ENCODE data around the gene GRID1.

GRID1 gene

DNA sequence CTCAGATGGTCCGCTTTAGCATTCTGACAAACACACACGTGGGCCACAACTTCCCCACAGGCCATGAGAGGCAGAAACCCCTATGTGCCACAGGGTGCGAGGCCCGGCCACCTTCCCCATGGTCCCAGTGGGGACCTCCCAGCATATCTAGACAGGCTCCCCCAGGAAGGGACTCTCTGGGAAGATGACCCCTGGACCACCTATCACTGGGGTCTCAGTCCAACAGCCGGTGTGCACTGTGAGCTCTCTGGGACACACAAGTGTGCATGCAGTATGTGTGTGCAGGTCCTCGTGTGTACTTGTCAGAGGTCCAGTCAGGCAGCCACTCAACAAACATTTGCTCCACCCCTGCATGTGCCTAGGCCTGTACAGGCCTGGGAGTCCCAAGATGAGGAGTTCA, 18.7 kb downstream of the GRID1 start:
- TF ChIP-seq GATA1 (IDR thresholded peaks at IDR 0.05; ENCODE audit: low read depth, low read length) (no peak), POLR2A (IDR thresholded peaks at IDR 0.05; ENCODE audit: low read length) (no peak)
- no peak for DNase-seq

DNA sequence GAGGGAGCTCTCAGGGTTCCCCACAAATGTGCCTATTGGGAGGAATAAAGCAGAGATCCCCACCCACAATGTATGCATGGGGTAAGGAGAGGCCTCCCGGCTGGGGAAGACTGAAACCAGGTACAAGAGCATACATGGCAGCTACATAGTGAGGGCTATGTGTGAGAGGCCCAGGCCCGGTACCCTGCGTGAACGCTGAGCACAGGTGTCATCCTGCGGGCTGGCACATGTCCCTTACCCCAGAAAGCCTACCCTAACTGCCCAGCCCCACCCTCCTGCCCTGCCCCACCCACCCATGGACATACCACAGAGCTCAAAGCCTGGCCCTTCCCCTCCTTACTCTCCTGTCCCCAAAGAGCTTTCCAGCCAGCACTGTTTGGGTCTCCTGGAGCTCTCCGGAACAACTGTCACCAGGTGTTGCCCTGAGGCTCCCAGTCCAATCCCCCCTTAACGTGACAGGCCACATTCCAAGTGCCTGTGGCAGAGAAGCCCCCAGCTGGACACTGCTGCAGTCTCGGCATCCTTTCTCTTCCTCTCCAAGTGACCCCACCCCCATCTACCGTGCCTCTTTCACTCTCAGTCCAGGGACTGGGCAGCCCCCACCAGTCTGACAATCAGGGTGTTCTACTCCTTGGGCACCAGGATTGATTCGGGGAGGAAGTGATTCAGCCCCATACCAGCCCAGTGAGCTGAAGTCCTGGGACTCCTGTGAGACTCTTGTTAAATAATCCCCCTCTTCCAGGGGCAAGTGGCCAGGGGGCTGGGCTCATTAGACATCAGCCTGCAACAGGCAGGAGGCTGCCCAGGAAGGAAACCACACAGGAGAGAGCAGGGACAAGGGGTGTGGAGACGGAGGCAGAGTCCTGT, 19.6 kb downstream of the GRID1 start:
- TF ChIP-seq POLR2A (IDR thresholded peaks at IDR 0.05; ENCODE audit: low read length) = no peak
- no peak for TF ChIP-seq GATA1 (IDR thresholded peaks at IDR 0.05; ENCODE audit: low read depth, low read length)
- DNase-seq = no peak

DNA sequence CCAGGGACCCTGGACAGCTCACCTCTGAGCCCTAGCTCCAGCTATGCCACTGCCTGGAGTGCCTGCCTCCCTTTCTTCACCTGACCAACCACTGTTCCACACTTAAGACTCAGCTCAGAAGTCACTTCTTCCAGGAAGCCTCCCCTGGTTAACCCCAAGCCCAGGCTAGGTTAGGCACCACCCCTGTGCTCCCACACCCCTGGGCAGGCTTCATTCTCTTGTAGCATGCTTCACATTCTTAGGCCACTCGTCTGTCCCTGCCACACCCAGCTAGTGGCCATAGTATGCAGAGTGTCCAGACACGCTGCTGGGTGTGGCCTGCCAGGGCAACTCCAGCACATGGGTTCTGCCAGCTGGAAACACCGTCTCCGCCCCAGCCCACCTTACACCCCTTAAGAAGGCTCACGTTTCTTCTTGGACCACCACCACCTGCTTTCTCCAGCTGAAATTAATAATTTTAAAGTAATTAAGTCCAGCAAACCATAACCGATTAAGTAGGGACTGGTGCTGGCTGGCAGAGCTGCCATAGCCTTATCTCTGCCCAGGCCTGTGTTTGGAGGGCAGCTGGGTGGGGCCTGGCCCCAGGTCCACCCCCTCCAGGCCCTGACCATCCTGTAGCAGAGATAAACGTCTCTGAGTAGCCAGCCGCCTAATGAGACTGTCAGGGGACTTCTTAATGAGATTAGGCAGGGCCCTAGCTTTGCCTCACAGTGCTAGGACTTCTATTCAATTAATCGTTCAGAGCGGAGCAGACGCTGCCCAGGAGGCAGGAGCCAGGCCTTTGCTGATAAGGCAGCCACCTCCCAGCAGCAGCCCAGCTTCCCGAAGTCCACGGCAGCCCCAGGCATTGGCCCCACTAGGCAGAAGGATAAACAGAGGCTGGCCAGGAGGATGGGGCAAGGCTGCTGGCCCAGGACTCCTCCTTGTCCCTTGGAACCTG, 20.5 kb downstream of the GRID1 start:
- DNase-seq = no peak
- TF ChIP-seq GATA1 (IDR thresholded peaks at IDR 0.05; ENCODE audit: low read depth, low read length) (no peak), POLR2A (IDR thresholded peaks at IDR 0.05; ENCODE audit: low read length) (no peak)

DNA sequence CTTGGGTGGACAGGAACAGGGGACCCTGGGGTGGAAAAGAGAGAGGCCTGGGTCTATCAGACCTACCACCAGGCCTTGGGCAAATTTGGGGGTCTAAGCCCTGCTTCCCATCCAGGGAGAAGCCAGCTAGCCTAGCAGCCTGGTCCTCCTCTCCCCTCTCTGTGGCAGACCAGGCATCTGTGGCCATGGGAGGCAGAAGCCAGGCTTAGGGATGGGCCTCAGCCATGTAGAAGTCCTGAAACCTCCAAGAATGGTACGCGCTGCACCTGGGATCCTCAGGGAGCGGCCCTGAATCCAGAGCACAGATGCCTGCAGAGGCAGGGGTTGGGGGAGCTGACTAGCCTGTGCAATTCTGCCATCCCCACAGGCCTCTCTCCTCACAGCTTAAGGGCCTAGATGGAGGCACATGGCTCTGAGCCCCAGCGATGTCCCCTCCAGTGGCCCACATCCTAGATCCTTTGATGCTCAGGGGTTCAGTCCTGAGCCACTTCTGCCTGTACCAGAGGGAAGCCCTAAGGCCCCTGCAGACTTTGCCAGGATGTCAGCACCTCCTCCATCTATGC, 21.2 kb downstream of the GRID1 start:
- TF ChIP-seq POLR2A (IDR thresholded peaks at IDR 0.05; ENCODE audit: low read length) (no peak), GATA1 (IDR thresholded peaks at IDR 0.05; ENCODE audit: low read depth, low read length) (no peak)
- DNase-seq = no peak

DNA sequence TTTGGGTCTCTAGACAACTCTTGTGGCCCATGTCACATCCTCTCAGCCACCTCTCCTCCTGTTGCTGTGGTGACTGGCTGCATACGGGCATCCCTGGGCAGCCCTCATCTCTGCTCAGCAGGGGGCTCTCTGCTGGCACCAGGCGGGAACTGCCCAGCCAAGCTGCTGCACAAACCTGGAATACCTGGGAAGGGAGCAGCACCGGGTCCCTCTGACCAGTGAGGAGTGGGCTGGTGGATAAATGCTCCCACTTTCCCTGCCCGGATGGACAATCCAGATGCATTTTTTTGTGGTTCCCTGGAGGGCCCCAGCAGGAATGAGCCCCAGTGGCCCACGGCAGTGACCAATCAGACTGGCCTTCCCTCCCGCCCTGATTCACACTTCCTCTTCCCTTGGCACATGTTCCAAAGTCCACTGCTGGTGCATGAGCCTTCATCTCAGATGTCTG, 21.9 kb downstream of the GRID1 start:
- TF ChIP-seq GATA1 (IDR thresholded peaks at IDR 0.05; ENCODE audit: low read depth, low read length) = no peak
- TF ChIP-seq POLR2A (IDR thresholded peaks at IDR 0.05; ENCODE audit: low read length) = no peak
- no peak for DNase-seq

DNA sequence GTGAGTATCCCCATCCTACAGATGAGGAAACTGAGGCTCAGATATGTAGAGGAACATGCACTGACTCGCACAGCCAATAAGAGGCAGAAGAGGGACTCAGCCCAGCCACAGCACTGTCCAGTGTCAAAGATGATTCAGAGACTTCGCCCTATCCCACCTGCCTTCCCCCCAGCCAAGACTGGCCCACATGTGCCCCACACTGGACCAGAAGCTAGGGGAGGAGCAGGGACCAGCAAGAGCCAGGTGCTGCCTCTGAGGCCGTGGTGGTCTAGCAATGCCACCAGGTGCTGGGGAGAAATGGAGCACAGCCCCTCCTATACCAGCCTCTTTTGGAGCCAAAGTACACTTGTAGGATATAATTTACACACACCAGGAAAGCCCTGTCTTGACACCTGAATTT, 22.3 kb downstream of the GRID1 start:
- TF ChIP-seq GATA1 (IDR thresholded peaks at IDR 0.05; ENCODE audit: low read depth, low read length) = no peak
- no peak for TF ChIP-seq POLR2A (IDR thresholded peaks at IDR 0.05; ENCODE audit: low read length)
- no peak for DNase-seq

DNA sequence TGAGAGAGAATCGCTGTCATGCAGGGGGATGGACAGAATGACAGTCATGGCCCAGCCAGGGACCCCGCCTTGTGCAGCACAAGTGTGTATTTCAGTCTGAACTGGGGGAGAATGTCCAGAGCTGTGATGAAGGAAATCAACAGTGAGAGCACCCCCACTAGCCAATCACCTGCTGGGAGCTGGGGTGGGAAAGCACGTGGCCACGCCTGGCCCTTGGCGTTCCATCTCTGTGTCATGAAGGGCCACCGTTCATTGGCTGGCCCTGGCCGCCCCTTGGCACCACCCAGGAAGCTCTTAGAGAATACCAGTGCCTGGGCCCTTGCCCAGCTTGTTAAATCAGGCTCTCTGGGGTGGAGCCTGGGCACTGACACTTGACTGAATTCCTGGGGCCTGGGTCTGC, 22.8 kb downstream of the GRID1 start:
- TF ChIP-seq POLR2A (IDR thresholded peaks at IDR 0.05; ENCODE audit: low read length) = no peak
- no peak for TF ChIP-seq GATA1 (IDR thresholded peaks at IDR 0.05; ENCODE audit: low read depth, low read length)
- no peak for DNase-seq

DNA sequence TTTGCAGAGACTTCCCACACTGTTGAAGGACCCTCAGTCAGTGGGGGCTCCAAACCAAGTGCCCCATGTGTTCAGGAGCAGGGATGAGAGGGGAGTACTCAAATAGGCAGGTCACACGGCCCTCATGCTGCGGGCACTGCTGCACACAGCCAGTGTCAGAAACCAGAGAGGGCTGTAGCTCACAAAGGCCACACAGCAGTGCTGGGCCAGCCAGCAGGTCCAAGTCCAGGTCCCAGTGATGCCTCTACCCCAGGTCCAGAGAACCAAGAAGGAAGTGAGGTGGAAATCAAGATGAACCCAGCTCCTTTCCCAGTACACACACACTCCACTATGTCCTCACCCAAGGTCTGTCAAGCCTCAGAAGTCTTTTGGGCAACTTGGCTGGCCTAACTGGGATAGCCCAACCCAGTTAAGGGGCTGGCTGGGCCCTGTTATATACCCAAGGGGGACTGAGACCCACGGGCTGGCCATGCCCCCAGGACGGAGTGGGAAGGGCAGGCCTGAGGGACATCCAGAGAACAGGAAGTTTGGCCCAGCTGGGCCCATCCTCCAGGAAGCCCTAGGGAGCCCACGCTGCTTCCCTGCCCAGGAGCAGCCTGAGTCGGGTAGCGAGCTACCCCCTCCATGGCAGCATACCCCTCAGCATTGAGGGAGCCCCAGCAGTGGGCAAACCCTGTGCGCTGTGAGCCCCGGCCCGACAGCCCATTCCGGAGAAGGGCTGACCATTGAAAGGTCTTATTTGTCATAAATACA, 24.3 kb downstream of the GRID1 start:
- TF ChIP-seq POLR2A (IDR thresholded peaks at IDR 0.05; ENCODE audit: low read length) = no peak
- no peak for TF ChIP-seq GATA1 (IDR thresholded peaks at IDR 0.05; ENCODE audit: low read depth, low read length)
- no peak for DNase-seq

DNA sequence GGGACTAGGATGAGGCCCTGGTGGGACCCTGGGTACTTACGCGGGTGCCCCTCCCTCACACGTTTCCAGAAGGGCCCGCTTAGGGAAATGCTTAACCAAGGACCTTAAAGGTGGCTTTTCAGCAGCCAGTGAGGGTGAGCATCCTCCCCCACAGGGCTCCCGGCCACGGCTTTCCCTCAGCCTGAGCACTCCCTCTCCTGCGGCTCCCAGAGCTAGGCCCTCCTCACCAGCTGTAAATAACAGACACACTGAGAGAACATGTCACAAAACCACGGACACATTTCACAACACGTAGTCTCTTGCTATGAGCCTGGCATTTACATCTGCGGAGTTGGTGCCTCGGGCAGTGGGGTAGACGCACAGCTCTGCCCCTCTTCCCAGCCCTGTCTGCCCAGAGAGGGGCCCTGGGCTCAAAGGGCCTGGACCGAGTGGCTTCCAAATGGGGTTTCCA, 25.2 kb downstream of the GRID1 start:
- DNase-seq = no peak
- TF ChIP-seq GATA1 (IDR thresholded peaks at IDR 0.05; ENCODE audit: low read depth, low read length) (no peak), POLR2A (IDR thresholded peaks at IDR 0.05; ENCODE audit: low read length) (no peak)

DNA sequence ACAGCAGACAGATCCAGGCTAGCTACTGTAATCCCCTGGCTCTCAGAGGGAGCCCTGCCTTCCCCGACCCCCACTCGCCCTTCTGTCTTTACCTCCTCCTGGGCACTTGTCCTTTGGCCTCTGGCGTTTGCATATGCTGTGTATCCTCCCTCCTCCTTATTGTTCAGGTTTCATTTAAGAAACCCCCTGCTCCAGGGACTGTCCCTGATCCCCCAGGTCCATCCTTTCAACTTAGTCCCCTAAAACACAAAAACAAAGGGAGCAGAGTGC, 25.7 kb downstream of the GRID1 start:
- no peak for TF ChIP-seq GATA1 (IDR thresholded peaks at IDR 0.05; ENCODE audit: low read depth, low read length)
- TF ChIP-seq POLR2A (IDR thresholded peaks at IDR 0.05; ENCODE audit: low read length) = no peak
- no peak for DNase-seq

DNA sequence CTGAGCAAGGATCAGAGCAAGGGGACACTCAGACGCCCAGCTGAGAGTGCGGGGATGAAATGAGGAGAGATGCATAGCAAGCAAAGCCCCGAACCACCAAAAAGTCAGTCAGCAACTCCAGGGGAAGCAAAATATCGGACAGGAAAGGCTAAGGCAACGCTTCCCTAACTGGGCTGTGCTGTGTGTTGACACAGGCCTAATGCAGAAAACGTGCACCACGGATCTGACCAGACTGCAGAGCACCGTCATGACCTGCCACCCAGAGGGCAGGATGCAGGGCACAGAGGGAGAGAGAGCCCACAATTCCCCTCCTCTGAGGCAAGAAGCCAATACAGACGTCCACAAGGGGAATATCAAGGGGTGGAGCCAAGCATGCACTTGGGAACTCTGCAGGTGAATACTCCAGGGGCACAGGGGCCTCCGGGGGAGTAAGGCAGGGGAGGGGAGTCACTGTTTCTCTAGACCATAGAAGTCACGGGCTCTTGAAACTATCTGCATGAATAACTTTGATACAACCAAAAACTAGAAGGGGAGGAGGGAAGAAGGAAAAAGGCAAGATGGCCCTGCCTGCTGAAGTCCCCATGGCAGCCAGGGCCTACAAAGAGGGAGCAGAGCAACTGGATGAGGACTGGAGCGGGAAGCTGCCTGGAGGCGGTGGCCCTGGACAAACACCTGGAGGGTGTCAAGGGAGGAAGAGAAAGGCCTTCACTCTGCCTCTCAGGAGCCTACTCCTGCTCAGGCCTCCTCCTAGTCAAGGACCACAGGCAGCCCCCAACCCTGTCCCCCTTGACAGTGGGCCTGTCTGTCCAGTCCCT, 26.2 kb downstream of the GRID1 start:
- DNase-seq = no peak

DNA sequence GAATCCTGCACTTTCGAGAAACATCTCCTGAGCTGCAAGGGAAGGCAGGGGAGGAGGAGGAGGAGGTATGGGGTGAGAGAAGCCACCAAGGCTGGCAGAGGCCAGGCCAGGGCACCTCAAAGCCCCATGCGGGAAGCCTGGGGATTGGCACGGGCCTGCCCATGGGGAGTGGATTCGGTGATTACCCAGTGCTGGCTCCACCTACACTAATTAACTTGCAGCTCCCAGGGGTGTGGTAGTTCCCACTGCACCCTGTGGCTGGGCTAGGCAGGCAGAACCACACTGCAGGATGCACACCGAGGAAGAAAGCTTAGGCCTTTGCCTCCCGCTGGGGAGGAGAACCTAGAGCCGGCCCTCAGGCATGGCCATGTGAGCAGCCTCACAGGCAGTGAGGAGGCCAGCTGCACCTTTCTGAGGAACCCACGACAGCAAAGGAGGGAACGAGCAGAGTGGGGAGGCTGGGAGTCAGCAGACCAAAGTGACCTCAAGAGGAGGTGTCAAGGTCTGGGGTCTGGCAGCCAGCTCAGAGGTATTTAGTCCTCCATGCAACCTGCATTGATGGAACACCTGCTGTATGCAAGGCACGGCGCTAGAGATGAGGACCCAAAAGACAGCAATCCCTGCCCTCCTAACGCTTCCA, 27.2 kb downstream of the GRID1 start:
- no peak for TF ChIP-seq GATA1 (IDR thresholded peaks at IDR 0.05; ENCODE audit: low read depth, low read length)
- no peak for TF ChIP-seq POLR2A (IDR thresholded peaks at IDR 0.05; ENCODE audit: low read length)
- DNase-seq = no peak

More for the DNA sequence above, 26.2 kb downstream of the GRID1 start:
- TF ChIP-seq GATA1 (IDR thresholded peaks at IDR 0.05; ENCODE audit: low read depth, low read length) (no peak), POLR2A (IDR thresholded peaks at IDR 0.05; ENCODE audit: low read length) (no peak)

All from erythroblast (primary cell).